HTERT RPE-1 (cell line): ENCODE data around the gene SLF2.

Experiments
- in situ Hi-C: fragments of 300-500 bp; cut with MboI; formaldehyde crosslinking; loops from 4 replicates; pipeline ENCODE4 v1.14.3; 2020; ENCODE audit warnings: low sequenced_read_pairs

The SLF2 gene

GRCh38 chr10:100912605-100913469 is at the start of gene SLF2:
TSS of gene SLF2 (plus strand) at chr10:100912963. CDS start at chr10:100913111, 148 bp downstream.
- in situ Hi-C loops = no loop called here

GRCh38 chr10:100863433-100863832 is 49.3 kb upstream of the SLF2 start:
- in situ Hi-C loops = no loop called here

GRCh38 chr10:100864036-100864885 is 48.5 kb upstream of the SLF2 start:
- in situ Hi-C loops = no loop called here

- in situ Hi-C loops = no loop called here
These were observed 47.8 kb upstream of the SLF2 start for GRCh38 chr10:100864978-100865377.

- in situ Hi-C loops = no loop called here
These were observed 46.8 kb upstream of the SLF2 start for GRCh38 chr10:100866010-100866409.

GRCh38 chr10:100866575-100867098 is 46.1 kb upstream of the SLF2 start:
- in situ Hi-C loops = no loop called here

GRCh38 chr10:100867261-100867963 is 45.4 kb upstream of the SLF2 start:
- in situ Hi-C loops = no loop called here

- in situ Hi-C loops = no loop called here
These were observed 44.4 kb upstream of the SLF2 start for GRCh38 chr10:100868382-100868781.

GRCh38 chr10:100869399-100869798 is 43.4 kb upstream of the SLF2 start:
- in situ Hi-C loops = no loop called here

- in situ Hi-C loops = no loop called here
These were observed 40.5 kb upstream of the SLF2 start for GRCh38 chr10:100872034-100872791.

GRCh38 chr10:100873146-100873826 is 39.5 kb upstream of the SLF2 start:
- in situ Hi-C loops = no loop called here

- in situ Hi-C loops = no loop called here
These were observed 38.9 kb upstream of the SLF2 start for GRCh38 chr10:100873827-100874326.

GRCh38 chr10:100874702-100875483 is 37.9 kb upstream of the SLF2 start:
- in situ Hi-C loops = no loop called here

- in situ Hi-C loops = no loop called here
These were observed 37.1 kb upstream of the SLF2 start for GRCh38 chr10:100875484-100876166.

GRCh38 chr10:100876585-100877460 is 35.9 kb upstream of the SLF2 start:
- in situ Hi-C loops = no loop called here

GRCh38 chr10:100877461-100877850 is 35.3 kb upstream of the SLF2 start:
- in situ Hi-C loops = no loop called here

GRCh38 chr10:100878291-100878910 is 34.4 kb upstream of the SLF2 start:
- in situ Hi-C loops = no loop called here
